Neural cell (in vitro differentiated cells): ENCODE data around the gene SHISAL1. TPM values are rescaled to one million over a fixed set of nuclear protein-coding genes. Genes with fewer than 3 reads are reported as not detected.

Experiments
- H2AFZ ChIP-seq: fragments of 200-600, 300-800 bp; sonication (generic), shearing (Covaris generic); 2 replicates; pipeline ENCODE4 v1.6.0; 2014; ENCODE audit warnings: low read depth, mild to moderate bottlenecking, antibody characterized with exemption, low read length, moderate library complexity
- H3F3A ChIP-seq: fragments of 200-600 bp; shearing (Covaris generic); 2 replicates; pipeline ENCODE4 v1.6.1; 2016; ENCODE audit warnings: mild to moderate bottlenecking, moderate library complexity, mixed read lengths, antibody characterized with exemption, low read length; ENCODE audit not compliant: insufficient read depth, poor library complexity, severe bottlenecking
- H3K27ac ChIP-seq: fragments of 200-600, 300-800 bp; sonication (generic), shearing (Covaris generic); 2 replicates; pipeline ENCODE4 v1.5.1; 2014; ENCODE audit warnings: mild to moderate bottlenecking, low read length, moderate library complexity
- H3K27me3 ChIP-seq: fragments of 300-800, 200-600 bp; sonication (generic), shearing (Covaris generic); 2 replicates; pipeline ENCODE4 v1.6.0; 2014; ENCODE audit warnings: mild to moderate bottlenecking, low read depth, low read length, moderate library complexity; ENCODE audit not compliant: insufficient read depth
- H3K36me3 ChIP-seq: fragments of 300-800, 200-600 bp; sonication (generic), shearing (Covaris generic); 2 replicates; pipeline ENCODE4 v1.5.1; 2014; ENCODE audit warnings: mild to moderate bottlenecking, antibody characterized with exemption, low read length, moderate library complexity; ENCODE audit not compliant: insufficient read depth
- H3K4me2 ChIP-seq: fragments of 300-800, 200-600 bp; sonication (generic), shearing (Covaris generic); 2 replicates; pipeline ENCODE4 v1.6.0; 2014; ENCODE audit warnings: mild to moderate bottlenecking, low read length
- H3K4me3 ChIP-seq: fragments of 300-800, 200-600 bp; sonication (generic), shearing (Covaris generic); 2 replicates; pipeline ENCODE4 v1.5.1; 2014; ENCODE audit warnings: mild to moderate bottlenecking, low read length, moderate library complexity
- H3K79me2 ChIP-seq: fragments of 200-600 bp; shearing (Covaris generic); replicated peaks from 2 replicates; pipeline ENCODE4 v1.6.0; 2014; ENCODE audit warnings: mild to moderate bottlenecking, low read length, moderate library complexity; ENCODE audit not compliant: insufficient read depth
- H3K9ac ChIP-seq: fragments of 300-800, 200-600 bp; sonication (generic), shearing (Covaris generic); 2 replicates; pipeline ENCODE4 v1.6.1; 2016; ENCODE audit warnings: mild to moderate bottlenecking, low read length, mixed read lengths
- H3K9me2 ChIP-seq: fragments of 200-600 bp; shearing (Covaris generic); 2 replicates; pipeline ENCODE4 v1.6.1; 2016; ENCODE audit warnings: mild to moderate bottlenecking, low read length, mixed read lengths; ENCODE audit not compliant: insufficient read depth
- H3K9me3 ChIP-seq: fragments of 200-600, 300-800 bp; sonication (generic), shearing (Covaris generic); 2 replicates; pipeline ENCODE4 v1.6.1; 2016; ENCODE audit warnings: mild to moderate bottlenecking, mixed run types, low read length, moderate library complexity, mixed read lengths
- H4K20me1 ChIP-seq: fragments of 200-600 bp; shearing (Covaris generic); 2 replicates; pipeline ENCODE4 v1.6.1; 2016; ENCODE audit warnings: mild to moderate bottlenecking, mixed run types; ENCODE audit not compliant: insufficient read depth
- CTCF ChIP-seq: fragments of 450-650 bp; IDR thresholded peaks from 2 replicates; pipeline ENCODE4 v1.5.1; 2014; ENCODE audit warnings: antibody characterized with exemption, mild to moderate bottlenecking, moderate library complexity; ENCODE audit not compliant: poor library complexity, severe bottlenecking
- EP300 ChIP-seq: fragments of 450-650 bp; conservative IDR thresholded peaks from 2 replicates; pipeline ENCODE4 v1.6.1; 2014; ENCODE audit warnings: antibody characterized with exemption, mild to moderate bottlenecking, moderate library complexity; ENCODE audit not compliant: poor library complexity, severe bottlenecking
- EZH2 ChIP-seq: fragments of 200-600, 300-800 bp; shearing (Covaris generic), sonication (generic); IDR thresholded peaks from 2 replicates; pipeline ENCODE4 v1.6.1; 2014; ENCODE audit warnings: antibody characterized with exemption, low read length, borderline replicate concordance, mild to moderate bottlenecking; ENCODE audit not compliant: insufficient read depth, poor library complexity, severe bottlenecking
- MXI1 ChIP-seq: fragments of 450-650 bp; conservative IDR thresholded peaks from 2 replicates; pipeline ENCODE4 v1.6.1; 2014; ENCODE audit warnings: antibody characterized with exemption, mild to moderate bottlenecking; ENCODE audit not compliant: poor library complexity, severe bottlenecking
- POLR2AphosphoS5 ChIP-seq: IDR thresholded peaks from 2 replicates; pipeline ENCODE4 v1.6.1; 2012
- RAD21 ChIP-seq: fragments of 450-650 bp; conservative IDR thresholded peaks from 2 replicates; pipeline ENCODE4 v1.6.1; 2014; ENCODE audit warnings: antibody characterized with exemption, mild to moderate bottlenecking, moderate library complexity
- SMC3 ChIP-seq: fragments of 450-650 bp; conservative IDR thresholded peaks from 2 replicates; pipeline ENCODE4 v1.6.1; 2014; ENCODE audit warnings: antibody characterized with exemption, mild to moderate bottlenecking, moderate library complexity; ENCODE audit not compliant: poor library complexity
- TAF1 ChIP-seq: IDR thresholded peaks from 2 replicates; pipeline ENCODE4 v1.6.1; 2012; ENCODE audit warnings: low read depth
- polyA plus RNA-seq: library from polyadenylated mRNA; depleted of rRNA; stranded (reverse); fragments of >200 nt; gene quantifications from 2 replicates; pipeline ENCODE4 v1.2.3, GENCODE V29; 2014
- TF ChIP-seq, protein P1 (sequence below): IDR thresholded peaks from 2 replicates; pipeline ENCODE4 v1.6.1; 2012; ENCODE audit warnings: borderline replicate concordance

The SHISAL1 gene
- polyA plus RNA-seq, 1 donor from 2014 or later = 15.4 TPM

GRCh38 chr22:44273175-44273574 is 39.6 kb downstream of the SHISAL1 start:
- H3K4me3 ChIP-seq = no peak overlapping the region
- H3F3A ChIP-seq = no peaks in the 10 kb centered on the region
- H3K27ac ChIP-seq = no peak overlapping the region
- H2AFZ ChIP-seq = no peak overlapping the region
- no peaks in the 10 kb centered on the region for H3K36me3 ChIP-seq
- no peaks in the 10 kb centered on the region for H3K9me2 ChIP-seq
- no peaks in the 10 kb centered on the region for H4K20me1 ChIP-seq
- TF ChIP-seq POLR2AphosphoS5 (no peak), EZH2 (no peak)
- H3K4me2 ChIP-seq = no peak overlapping the region
- H3K27me3 ChIP-seq = no peaks in the 10 kb centered on the region
- H3K9ac ChIP-seq = no peak overlapping the region
- no peaks in the 10 kb centered on the region for H3K79me2 ChIP-seq
- no peaks in the 10 kb centered on the region for H3K9me3 ChIP-seq

- Histone ChIP-seq H3K4me2 (no peak overlapping the region), H4K20me1 (no peaks in the 10 kb centered on the region), H2AFZ (no peak overlapping the region), H3K36me3 (no peaks in the 10 kb centered on the region), H3F3A (no peaks in the 10 kb centered on the region), H3K9ac (no peak overlapping the region), H3K4me3 (no peak overlapping the region), H3K27ac (no peak overlapping the region), H3K9me3 (no peaks in the 10 kb centered on the region), H3K79me2 (no peaks in the 10 kb centered on the region), H3K9me2 (no peaks in the 10 kb centered on the region), H3K27me3 (no peaks in the 10 kb centered on the region)
- TF ChIP-seq, protein P1, sequence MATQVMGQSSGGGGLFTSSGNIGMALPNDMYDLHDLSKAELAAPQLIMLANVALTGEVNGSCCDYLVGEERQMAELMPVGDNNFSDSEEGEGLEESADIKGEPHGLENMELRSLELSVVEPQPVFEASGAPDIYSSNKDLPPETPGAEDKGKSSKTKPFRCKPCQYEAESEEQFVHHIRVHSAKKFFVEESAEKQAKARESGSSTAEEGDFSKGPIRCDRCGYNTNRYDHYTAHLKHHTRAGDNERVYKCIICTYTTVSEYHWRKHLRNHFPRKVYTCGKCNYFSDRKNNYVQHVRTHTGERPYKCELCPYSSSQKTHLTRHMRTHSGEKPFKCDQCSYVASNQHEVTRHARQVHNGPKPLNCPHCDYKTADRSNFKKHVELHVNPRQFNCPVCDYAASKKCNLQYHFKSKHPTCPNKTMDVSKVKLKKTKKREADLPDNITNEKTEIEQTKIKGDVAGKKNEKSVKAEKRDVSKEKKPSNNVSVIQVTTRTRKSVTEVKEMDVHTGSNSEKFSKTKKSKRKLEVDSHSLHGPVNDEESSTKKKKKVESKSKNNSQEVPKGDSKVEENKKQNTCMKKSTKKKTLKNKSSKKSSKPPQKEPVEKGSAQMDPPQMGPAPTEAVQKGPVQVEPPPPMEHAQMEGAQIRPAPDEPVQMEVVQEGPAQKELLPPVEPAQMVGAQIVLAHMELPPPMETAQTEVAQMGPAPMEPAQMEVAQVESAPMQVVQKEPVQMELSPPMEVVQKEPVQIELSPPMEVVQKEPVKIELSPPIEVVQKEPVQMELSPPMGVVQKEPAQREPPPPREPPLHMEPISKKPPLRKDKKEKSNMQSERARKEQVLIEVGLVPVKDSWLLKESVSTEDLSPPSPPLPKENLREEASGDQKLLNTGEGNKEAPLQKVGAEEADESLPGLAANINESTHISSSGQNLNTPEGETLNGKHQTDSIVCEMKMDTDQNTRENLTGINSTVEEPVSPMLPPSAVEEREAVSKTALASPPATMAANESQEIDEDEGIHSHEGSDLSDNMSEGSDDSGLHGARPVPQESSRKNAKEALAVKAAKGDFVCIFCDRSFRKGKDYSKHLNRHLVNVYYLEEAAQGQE = no peak
- no peak for TF ChIP-seq POLR2AphosphoS5
- no peak for TF ChIP-seq MXI1
- TF ChIP-seq EP300 = no peak
- no peak for TF ChIP-seq TAF1
- TF ChIP-seq CTCF = no peak
- TF ChIP-seq EZH2 = no peak
- TF ChIP-seq SMC3 = no peak
- no peak for TF ChIP-seq RAD21
Observed at GRCh38 chr22:44272401-44272771, 40.4 kb downstream of the SHISAL1 start.
